ENCODE results near the gene PLEKHH3. TPM values are rescaled to one million over a fixed set of nuclear protein-coding genes. Genes with fewer than 3 reads are reported as not detected.

The PLEKHH3 gene
- total RNA-seq, 2 donors from 2014 or later: 63.0 to 105 TPM

DNA sequence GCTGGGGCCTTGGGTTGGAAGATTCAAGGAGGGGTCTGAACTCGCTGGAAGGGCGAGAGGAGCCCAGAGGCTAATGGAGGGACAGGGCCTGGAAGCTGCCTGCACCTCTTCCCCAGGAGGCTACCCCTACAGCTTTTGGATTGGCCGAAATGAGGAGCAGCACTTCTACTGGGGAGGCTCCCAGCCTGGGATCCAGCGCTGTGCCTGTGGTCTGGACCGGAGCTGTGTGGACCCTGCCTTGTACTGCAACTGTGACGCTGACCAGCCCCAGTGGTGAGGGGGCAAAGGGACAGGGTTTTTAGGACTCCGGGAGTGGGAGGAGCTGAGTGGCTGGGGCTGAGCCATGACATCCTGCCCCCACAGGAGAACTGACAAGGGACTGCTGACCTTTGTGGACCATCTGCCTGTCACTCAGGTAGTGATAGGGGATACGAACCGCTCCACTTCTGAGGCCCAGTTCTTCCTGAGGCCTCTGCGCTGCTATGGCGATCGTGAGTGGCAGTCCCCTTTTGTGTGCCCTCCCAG lies 14.3 kb upstream of the PLEKHH3 start:
- WGBS, 2 donors: 86 to 87% methylated on average over 9 to 12 of the region's 12 CpGs
- H3K36me3 ChIP-seq (replicated peaks in 1 of 2; ENCODE audit: insufficient read depth in 1 of 2, low read depth in 2 of 2): no peaks in the 10 kb centered on the region
- ATAC-seq: no peak

GRCh38 chr17:42690596-42690995 lies 13.8 kb upstream of the PLEKHH3 start:
- 79 to 80% methylated on average over 8 to 10 of the region's 10 CpGs for WGBS, 2 donors

More for the DNA sequence above, 14.3 kb upstream of the PLEKHH3 start:
- DNase-seq: no peak
- Histone ChIP-seq H3K27me3 (no peaks in the 10 kb centered on the region), H3K9me3 (no peaks in the 10 kb centered on the region), H3K4me1 (no peaks in the 10 kb centered on the region), H3K27ac (no peak overlapping the region), H3K4me3 (no peak overlapping the region)
- intact Hi-C loops (cut with DNase I): loop anchor here (10.0 kb wide), 1 partner anchor 254 kb away; no protein-coding TSS in a partner anchor
- TF ChIP-seq CTCF (IDR thresholded peaks at IDR 0.05) (no peak), POLR2A (IDR thresholded peaks at IDR 0.05) (no peak)

DNA sequence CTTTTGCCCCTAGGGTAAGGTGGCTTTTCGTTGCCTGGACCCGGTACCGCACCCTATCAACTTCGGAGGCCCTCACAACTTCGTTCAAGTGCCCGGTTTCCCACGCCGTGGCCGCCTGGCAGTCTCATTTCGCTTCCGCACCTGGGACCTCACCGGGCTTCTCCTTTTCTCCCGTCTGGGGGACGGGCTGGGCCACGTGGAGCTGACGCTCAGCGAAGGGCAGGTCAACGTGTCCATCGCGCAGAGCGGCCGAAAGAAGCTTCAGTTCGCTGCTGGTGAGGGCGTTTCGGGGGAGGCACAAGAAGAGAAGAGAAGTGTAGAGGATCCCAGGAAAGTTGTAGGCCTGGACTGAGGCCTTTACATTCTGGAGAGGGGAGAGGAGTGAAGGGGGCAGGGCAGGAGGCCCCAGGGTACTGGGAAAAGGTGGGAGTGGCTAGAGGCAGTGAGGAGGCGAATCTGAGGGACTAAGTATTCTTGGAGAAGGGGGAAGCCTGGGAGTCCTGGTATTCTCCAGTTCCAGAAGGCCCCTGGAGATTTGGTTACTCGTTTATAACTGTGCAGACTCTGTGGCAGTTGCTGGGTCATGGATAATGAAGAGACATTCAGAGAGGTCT lies 11.0 kb upstream of the PLEKHH3 start:
- no peak for DNase-seq
- TF ChIP-seq CTCF (IDR thresholded peaks at IDR 0.05): no peak
- no peak for TF ChIP-seq POLR2A (IDR thresholded peaks at IDR 0.05)
- intact Hi-C loops (cut with DNase I): no loop called here
- Histone ChIP-seq H3K4me3 (no peak overlapping the region), H3K27me3 (no peaks in the 10 kb centered on the region), H3K9me3 (no peaks in the 10 kb centered on the region), H3K36me3 (replicated peaks in 1 of 2; ENCODE audit: insufficient read depth in 1 of 2, low read depth in 2 of 2) (no peaks in the 10 kb centered on the region), H3K4me1 (peaks cover 8% of the 10 kb centered on the region), H3K27ac (no peak overlapping the region)
- ATAC-seq: no peak
- WGBS, 2 donors: 76 to 77% methylated on average over 27 of the region's 27 CpGs

More at GRCh38 chr17:42690596-42690995, 13.8 kb upstream of the PLEKHH3 start:
- TF ChIP-seq CTCF (IDR thresholded peaks at IDR 0.05) (no peak), POLR2A (IDR thresholded peaks at IDR 0.05) (no peak)
- H3K4me1 ChIP-seq: no peaks in the 10 kb centered on the region
- no peaks in the 10 kb centered on the region for H3K36me3 ChIP-seq (replicated peaks in 1 of 2; ENCODE audit: insufficient read depth in 1 of 2, low read depth in 2 of 2)
- no peak overlapping the region for H3K27ac ChIP-seq
- intact Hi-C loops (cut with DNase I): loop anchor here (10.0 kb wide), 1 partner anchor 254 kb away; no protein-coding TSS in a partner anchor
- no peak overlapping the region for H3K4me3 ChIP-seq
- DNase-seq: no peak
- no peaks in the 10 kb centered on the region for H3K9me3 ChIP-seq
- no peak for ATAC-seq
- no peaks in the 10 kb centered on the region for H3K27me3 ChIP-seq

- DNase-seq: no peak
- Histone ChIP-seq H3K4me3 (no peak overlapping the region), H3K4me1 (peaks cover 17% of the 10 kb centered on the region), H3K27ac (no peak overlapping the region), H3K9me3 (no peaks in the 10 kb centered on the region), H3K27me3 (no peaks in the 10 kb centered on the region), H3K36me3 (replicated peaks in 1 of 2; ENCODE audit: insufficient read depth in 1 of 2, low read depth in 2 of 2) (no peaks in the 10 kb centered on the region)
- no peak for ATAC-seq
- TF ChIP-seq CTCF (IDR thresholded peaks at IDR 0.05) (no peak), POLR2A (IDR thresholded peaks at IDR 0.05) (no peak)
- intact Hi-C loops (cut with DNase I): no loop called here
- 69 to 79% methylated on average over 32 of the region's 32 CpGs for WGBS, 2 donors
Measured at GRCh38 chr17:42686520-42687128, 9.8 kb upstream of the PLEKHH3 start.

All from body of pancreas (tissue), 4 donors.